NK-92 (cell line): Measurements from ENCODE around the gene HRH1.

Experiments used
- DNase-seq: peaks from one replicate; lab custom pipeline; 2025; ENCODE audit not compliant: unreplicated experiment; lab: John Stamatoyannopoulos, UW

Gene HRH1

GRCh38 chr3:11272906-11273574 lies 118.7 kb downstream of the HRH1 start:
- DNase-seq = no peak

DNA sequence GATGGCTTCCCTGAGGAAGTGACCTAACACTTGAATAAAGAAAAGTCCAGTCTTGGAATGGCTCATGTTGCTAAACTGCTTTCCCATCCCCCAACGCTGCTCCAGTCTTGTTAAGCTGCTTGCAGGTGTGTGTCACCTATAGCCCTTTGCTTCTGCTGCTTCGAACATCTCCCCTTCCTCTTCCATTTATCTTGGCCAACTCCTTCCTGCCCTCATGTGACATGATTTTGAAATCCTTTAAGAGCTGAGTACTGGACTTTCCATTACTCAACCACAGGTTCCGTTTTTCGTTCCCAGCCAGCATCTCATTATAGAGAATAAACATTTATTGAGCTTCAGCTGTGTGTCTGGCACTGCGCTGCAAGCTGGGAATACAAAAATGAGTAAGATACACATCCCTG lies 119.6 kb downstream of the HRH1 start:
- no peak for DNase-seq

- no peak for DNase-seq
Observed at GRCh38 chr3:11274566-11275142, 120.4 kb downstream of the HRH1 start.

- DNase-seq = no peak
Observed at GRCh38 chr3:11275926-11276325, 121.6 kb downstream of the HRH1 start.

DNA sequence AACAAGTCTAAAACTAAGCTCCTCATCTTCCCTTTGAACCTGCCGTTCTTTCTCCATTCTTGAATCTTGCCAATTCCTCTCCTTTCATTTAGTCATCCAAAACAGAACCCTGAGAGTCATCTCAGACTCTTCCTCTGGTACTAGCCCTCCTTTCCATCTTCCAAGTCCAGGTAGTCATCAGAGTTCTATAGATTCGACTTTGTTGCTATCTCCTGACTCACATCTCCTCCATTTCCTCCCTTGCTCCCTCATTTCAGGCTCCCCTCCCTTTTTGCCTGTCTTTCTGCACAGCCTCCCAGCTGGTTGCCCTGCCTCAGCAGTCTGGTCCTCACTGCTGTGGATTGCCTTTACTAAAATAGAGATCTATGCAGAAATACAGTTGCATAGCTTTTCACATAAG lies 122.6 kb downstream of the HRH1 start:
- no peak for DNase-seq

DNA sequence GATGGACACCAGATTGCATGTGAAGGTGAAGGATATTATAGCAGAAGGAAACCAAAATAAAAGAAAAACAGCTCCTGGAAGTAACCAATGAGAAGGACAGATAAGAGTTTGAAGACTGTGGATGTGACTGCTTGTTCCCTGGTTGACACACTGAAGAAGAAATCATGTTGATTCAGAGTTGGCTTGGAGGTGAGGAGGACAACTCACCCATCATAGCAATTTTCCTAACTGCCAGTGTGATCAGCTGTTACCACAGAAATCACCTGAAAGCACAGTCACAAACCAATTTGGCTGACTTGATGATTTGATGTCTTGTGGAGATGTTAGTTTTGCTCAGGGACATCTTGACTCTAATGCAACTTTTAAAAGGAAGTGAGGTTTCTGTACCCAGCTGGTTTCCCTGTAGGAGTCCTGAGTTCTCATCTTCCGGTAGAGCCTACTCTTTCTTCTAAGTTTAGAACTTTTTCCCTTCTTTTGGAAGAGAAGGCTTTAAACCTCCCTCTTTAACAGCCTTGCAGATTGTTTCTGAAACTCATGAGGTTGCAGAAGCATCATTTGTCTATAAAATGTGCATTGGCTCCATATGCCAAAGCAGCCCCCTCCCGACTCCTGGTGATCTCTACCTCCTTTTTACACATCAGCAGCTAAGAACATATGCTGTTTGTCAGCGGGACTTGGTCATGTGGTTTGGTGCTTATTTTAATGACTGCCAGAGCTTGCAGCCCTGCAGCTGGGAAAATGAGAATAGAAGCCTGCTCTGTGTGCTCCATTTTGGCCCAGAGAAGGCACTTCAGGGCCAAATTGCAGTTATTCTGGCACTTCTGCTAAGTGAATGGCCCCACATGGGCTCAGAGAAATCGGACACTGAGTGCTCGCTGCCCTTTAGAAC lies 128.2 kb downstream of the HRH1 start:
- no peak for DNase-seq

DNA sequence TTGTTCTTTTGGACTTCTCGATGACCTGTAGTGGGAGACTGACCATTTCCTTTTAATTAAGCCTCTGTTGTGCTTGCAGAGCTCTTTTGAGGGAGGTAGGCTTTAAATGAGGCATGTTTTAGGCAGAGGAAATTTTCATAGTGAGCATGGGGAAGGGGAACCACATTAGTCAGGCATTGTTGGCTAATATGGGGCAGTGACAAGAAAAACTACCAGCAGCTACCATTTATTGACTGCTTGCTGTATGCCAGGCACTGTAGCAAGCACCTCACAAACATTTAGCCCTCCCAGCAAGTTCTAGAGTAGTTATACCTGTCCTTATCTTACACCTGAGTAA lies 128.8 kb downstream of the HRH1 start:
- no peak for DNase-seq

DNA sequence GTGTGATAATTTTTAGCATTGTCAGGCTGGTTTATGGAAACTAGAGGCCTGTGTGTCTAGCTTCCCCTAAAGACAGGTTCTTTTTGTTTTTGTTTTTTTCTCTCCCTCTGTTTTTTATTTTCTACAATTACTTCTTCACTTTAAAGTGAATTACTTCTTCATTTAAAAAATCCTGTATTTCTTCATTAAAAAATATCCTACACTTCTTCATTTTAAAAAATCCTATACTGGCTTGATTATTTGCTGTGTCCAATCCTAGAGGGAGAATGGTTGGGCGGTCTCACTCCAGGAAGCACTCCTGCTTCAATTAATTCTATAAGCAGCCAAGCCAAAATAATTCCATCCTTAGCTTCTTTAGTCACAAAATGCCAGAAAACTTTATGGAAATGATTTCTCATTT lies 129.7 kb downstream of the HRH1 start:
- DNase-seq = no peak

- DNase-seq = no peak
Observed at GRCh38 chr3:11285471-11285870, 131.2 kb downstream of the HRH1 start.

GRCh38 chr3:11287404-11287803 lies 133.1 kb downstream of the HRH1 start:
- no peak for DNase-seq

- no peak for DNase-seq
Observed at GRCh38 chr3:11288021-11288491, 133.8 kb downstream of the HRH1 start.

DNA sequence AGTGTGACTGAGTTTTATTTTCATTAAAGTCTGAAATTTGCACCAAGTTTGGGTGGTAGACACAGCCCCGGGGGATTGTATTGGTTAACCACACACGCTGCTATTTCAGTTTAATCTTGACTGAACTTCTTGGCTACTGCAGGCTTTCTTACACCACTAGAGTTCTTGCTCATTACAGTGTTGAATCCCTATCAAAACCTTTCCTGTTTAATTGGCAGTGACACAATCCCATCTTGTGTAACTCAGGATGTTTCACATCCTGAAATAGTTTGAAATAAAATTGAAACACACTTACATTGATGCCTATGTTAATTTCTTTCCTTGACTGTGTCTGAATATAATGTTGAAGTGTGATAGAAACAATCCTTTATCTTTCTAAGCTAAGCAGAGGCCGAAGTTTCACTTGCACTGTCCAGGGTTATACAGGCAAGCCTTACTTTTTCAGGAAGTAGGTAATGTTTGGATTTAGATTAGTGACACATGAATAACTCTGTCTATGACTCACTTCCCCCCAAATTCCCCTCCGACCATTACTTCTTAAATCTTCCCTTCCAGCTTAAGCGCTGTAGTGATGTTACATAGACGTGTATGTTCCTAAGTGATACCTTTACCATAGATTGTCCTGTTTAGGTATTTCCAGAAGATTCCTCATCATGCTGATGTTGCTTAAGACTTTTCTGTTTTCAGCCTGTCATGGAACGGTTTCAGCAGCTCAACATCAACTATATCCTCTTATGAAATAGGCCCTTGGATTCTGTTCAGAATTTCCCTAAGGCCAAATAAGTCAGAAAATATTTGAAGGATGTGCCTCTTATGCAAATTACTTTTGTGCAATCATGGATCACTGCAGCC lies 134.7 kb downstream of the HRH1 start:
- no peak for DNase-seq

DNA sequence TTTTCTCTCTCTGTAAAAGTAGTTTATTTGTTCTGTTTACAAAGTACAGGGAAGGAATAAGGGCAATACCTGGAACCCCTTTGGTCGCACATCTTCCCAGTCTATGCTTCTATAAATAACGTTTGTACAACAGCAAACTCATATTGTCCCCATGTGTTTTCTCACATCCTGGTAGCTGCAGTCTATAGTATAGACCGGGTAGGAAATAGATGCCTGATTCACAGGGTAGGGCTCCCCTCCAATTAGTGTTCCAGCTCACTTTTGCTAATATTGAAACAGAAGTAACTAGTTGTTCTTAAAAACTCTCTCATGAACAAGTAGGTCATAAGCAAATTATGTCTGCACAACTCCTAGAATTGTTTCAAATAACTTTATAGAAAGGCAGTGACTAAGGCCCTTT lies 135.6 kb downstream of the HRH1 start:
- no peak for DNase-seq

- no peak for DNase-seq
Observed at GRCh38 chr3:11290743-11291680, 136.7 kb downstream of the HRH1 start.

DNA sequence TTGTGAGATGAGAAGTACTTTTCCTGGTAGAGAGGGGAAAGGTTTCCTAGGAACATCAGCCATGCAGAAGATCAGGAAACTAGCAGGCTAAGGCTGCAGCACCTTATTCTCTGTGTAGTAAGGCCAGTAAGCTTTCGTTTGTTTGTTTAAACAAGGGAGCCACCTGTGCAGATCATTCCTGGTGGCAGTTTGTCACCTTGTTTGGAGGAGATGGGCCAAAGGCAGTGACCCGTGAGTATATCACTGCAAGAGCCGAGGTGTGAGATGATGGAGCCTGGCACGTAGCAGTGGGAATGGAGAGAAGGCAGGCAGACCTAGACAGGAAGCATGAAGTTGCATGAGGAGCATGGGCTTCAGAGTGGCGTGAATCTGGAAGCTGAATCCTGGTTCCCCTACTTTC lies 137.5 kb downstream of the HRH1 start:
- DNase-seq = no peak

GRCh38 chr3:11297126-11297525 lies 142.8 kb downstream of the HRH1 start:
- no peak for DNase-seq

DNA sequence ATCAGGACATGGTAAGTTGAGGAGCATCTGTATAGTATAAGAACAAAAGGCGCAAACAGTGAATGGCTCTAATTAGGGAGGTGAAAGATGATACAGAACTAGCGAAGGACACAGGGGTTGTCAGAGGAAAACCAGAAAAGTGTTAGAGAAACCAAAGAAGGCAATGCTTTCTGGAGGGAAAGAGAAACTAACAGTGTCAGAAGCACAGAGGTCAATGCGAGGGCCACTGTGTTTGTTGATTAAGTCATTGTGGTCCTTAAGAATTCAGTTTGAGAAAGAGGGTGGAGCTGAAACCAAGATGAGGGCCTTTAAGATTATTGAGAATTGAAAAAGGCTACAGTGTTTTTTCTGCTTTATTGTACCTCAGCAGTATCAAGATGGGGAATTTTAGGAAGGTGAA lies 146.7 kb downstream of the HRH1 start:
- no peak for DNase-seq

DNA sequence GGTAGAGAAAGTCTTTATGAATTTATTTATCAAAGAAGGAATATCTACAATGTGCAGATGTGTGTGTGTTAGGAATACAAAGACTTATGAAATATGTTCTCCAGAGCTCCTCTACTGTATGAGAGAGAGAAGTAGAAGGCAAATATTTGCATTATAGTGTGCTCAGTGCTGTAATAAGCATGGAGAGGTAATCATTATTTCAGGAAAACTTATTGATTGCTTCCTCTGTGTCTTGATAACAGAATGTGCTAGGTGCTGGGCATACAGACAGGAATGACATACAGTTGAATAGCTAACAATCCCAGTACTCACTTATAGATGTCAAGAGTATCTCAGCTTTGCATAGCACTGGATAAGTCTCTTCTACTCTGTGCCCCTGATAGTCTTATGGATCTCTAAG lies 148.2 kb downstream of the HRH1 start:
- DNase-seq = no peak

- DNase-seq = no peak
Observed at GRCh38 chr3:11304175-11304574, 149.9 kb downstream of the HRH1 start.

DNA sequence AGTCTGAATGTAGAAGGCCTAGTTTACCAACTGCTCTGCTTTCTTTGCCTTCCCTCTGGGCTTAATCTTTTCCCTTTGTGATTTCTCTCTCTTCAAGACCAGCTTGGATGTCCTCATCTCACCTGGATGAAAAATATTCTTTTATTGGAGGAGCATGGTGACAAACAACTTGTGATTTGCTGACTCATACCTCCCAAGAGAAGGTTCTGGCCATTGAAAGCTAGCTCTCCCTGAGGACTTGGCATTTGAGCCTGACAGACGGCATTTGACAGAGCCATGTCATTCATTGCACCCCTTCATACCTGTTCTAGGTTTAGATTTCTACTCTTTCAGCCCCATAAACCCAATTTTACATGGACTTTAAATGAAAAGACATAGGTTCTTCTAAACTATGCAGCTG lies 151.2 kb downstream of the HRH1 start:
- no peak for DNase-seq
